Smooth muscle cell (in vitro differentiated cells): Measurements from ENCODE around the gene ARHGAP25. TPM values are rescaled to one million over a fixed set of nuclear protein-coding genes. Genes with fewer than 3 reads are reported as not detected.
A peak's percentile ranks its signal among the peaks of the same experiment; 100 is the strongest.

Source experiments
- DNase-seq: peaks from one replicate; lab custom pipeline; 2025; ENCODE audit not compliant: unreplicated experiment; lab: John Stamatoyannopoulos, UW
- H2AFZ ChIP-seq: fragments of 200-600 bp; sonication (generic); 2 replicates; pipeline ENCODE4 v1.6.0; 2016; ENCODE audit warnings: antibody characterized with exemption, low read depth, mild to moderate bottlenecking
- H3F3A ChIP-seq: fragments of 200-600 bp; sonication (generic); 2 replicates; pipeline ENCODE4 v1.6.0; 2017; ENCODE audit warnings: antibody characterized with exemption, low read depth
- H3K27ac ChIP-seq: fragments of 200-600 bp; sonication (generic); 2 replicates; pipeline ENCODE4 v1.5.1; 2016; ENCODE audit warnings: low read depth, mild to moderate bottlenecking
- H3K27me3 ChIP-seq: fragments of 200-600 bp; sonication (generic); 2 replicates; pipeline ENCODE4 v1.6.1; 2016; ENCODE audit warnings: low read depth, mild to moderate bottlenecking
- H3K36me3 ChIP-seq: fragments of 200-600 bp; sonication (generic); 2 replicates; pipeline ENCODE4 v1.5.1; 2016; ENCODE audit warnings: low read depth
- H3K4me1 ChIP-seq: fragments of 200-600 bp; sonication (generic); 2 replicates; pipeline ENCODE4 v1.5.1; 2016; ENCODE audit warnings: low read depth
- H3K4me2 ChIP-seq: fragments of 200-600 bp; sonication (generic); 2 replicates; pipeline ENCODE4 v1.6.0; 2016; ENCODE audit warnings: mild to moderate bottlenecking
- H3K4me3 ChIP-seq: fragments of 200-600 bp; sonication (generic); 2 replicates; pipeline ENCODE4 v1.5.1; 2016; ENCODE audit warnings: mild to moderate bottlenecking
- H3K79me2 ChIP-seq: fragments of 200-600 bp; sonication (generic); 2 replicates; pipeline ENCODE4 v1.6.0; 2016; ENCODE audit warnings: low read depth, mild to moderate bottlenecking
- H3K9ac ChIP-seq: fragments of 200-600 bp; sonication (generic); 2 replicates; pipeline ENCODE4 v1.6.0; 2016; ENCODE audit warnings: low read depth
- H3K9me3 ChIP-seq: fragments of 200-600 bp; sonication (generic); replicated peaks from 2 replicates; pipeline ENCODE4 v1.5.1; 2016; ENCODE audit warnings: low read depth
- H4K20me1 ChIP-seq: fragments of 200-600 bp; sonication (generic); 2 replicates; pipeline ENCODE4 v1.6.0; 2016; ENCODE audit warnings: low read depth
- CTCF ChIP-seq: fragments of 200-600 bp; sonication (generic); IDR thresholded peaks from 2 replicates; pipeline ENCODE4 v1.5.1; 2017; ENCODE audit warnings: borderline replicate concordance, mild to moderate bottlenecking, antibody characterized with exemption; ENCODE audit not compliant: insufficient read depth, poor library complexity, severe bottlenecking
- WGBS: methylation state at CpG from one replicate; pipeline ENCODE4 v1.1.7; 2016; ENCODE audit warnings: low lambda C conversion rate; 5-methylcytosine and 5-hydroxymethylcytosine counted together
- polyA plus RNA-seq: library from polyadenylated mRNA; unstranded; fragments of >200 nt; fragmentation: Nextera tagmentation; extraction: Ambion mirVana; gene quantifications from 2 replicates; pipeline ENCODE4 v1.2.1, GENCODE V29; 2016
- total RNA-seq: library from RNA; depleted of rRNA; stranded (reverse); fragments of >200 nt; gene quantifications from 2 replicates; pipeline ENCODE4 v1.2.3, GENCODE V29; 2014

The ARHGAP25 gene
- total and polyA plus RNA-seq, 2 experiments from 2014 or later: 1.5 to 2.0 TPM

- DNase-seq: no peak
- Histone ChIP-seq H2AFZ (no peak overlapping the region), H3K4me3 (no peak overlapping the region), H3K9me3 (no peaks in the 10 kb centered on the region), H3K36me3 (no peaks in the 10 kb centered on the region), H3K27me3 (no peaks in the 10 kb centered on the region), H3K4me2 (peak overlapping the region; percentile 68), H3F3A (peaks cover 11% of the 10 kb centered on the region), H3K9ac (no peak overlapping the region), H4K20me1 (no peaks in the 10 kb centered on the region), H3K79me2 (no peaks in the 10 kb centered on the region), H3K4me1 (peaks cover 17% of the 10 kb centered on the region), H3K27ac (peak overlapping the region; percentile 1)
- 54% methylated on average over 6 of the region's 6 CpGs for WGBS
- no peak for TF ChIP-seq CTCF
These were observed 35.9 kb downstream of the ARHGAP25 start for GRCh38 chr2:68770271-68771111.

GRCh38 chr2:68771211-68771751 lies 36.7 kb downstream of the ARHGAP25 start:
- 66% methylated on average over 3 of the region's 3 CpGs for WGBS
- Histone ChIP-seq H3K4me2 (no peak overlapping the region), H3K36me3 (no peaks in the 10 kb centered on the region), H3K27me3 (no peaks in the 10 kb centered on the region), H4K20me1 (no peaks in the 10 kb centered on the region), H3F3A (peaks cover 4% of the 10 kb centered on the region), H3K27ac (peak overlapping the region; percentile 1), H3K79me2 (no peaks in the 10 kb centered on the region), H3K9ac (no peak overlapping the region), H2AFZ (no peak overlapping the region), H3K4me3 (no peak overlapping the region), H3K4me1 (peaks cover 15% of the 10 kb centered on the region), H3K9me3 (no peaks in the 10 kb centered on the region)
- DNase-seq: no peak
- TF ChIP-seq CTCF: no peak

- Histone ChIP-seq H3K9ac (no peak overlapping the region), H3K4me1 (peaks cover 15% of the 10 kb centered on the region), H2AFZ (no peak overlapping the region), H3K79me2 (no peaks in the 10 kb centered on the region), H4K20me1 (no peaks in the 10 kb centered on the region), H3K27ac (no peak overlapping the region), H3K4me2 (no peak overlapping the region), H3K4me3 (no peak overlapping the region), H3K27me3 (no peaks in the 10 kb centered on the region), H3K9me3 (no peaks in the 10 kb centered on the region), H3F3A (peaks cover 4% of the 10 kb centered on the region), H3K36me3 (no peaks in the 10 kb centered on the region)
- 94% methylated on average over 2 of the region's 2 CpGs for WGBS
- TF ChIP-seq CTCF: no peak
- no peak for DNase-seq
These were observed 37.5 kb downstream of the ARHGAP25 start for GRCh38 chr2:68772109-68772508.
